PC-3 (cell line): ENCODE data around the gene KLF11. TPM values are rescaled to one million over a fixed set of nuclear protein-coding genes. Genes with fewer than 3 reads are reported as not detected.

Source experiments
- ATAC-seq: fragments of 200-7000 bp; cut with Tn5 transposase; 2 replicates; pipeline ENCODE4 v1.9.1; 2020; ENCODE audit warnings: mild to moderate bottlenecking, moderate library complexity
- BruUV-seq: library from RNA; stranded (reverse); fragments of 400-500 nt; replicated peaks from 2 replicates; lab custom pipeline; 2021; lab: Mats Ljungman, UMichigan
- CTCF ChIA-PET: fragments of 300-600 bp; sonication (Branson Sonifier 250); formaldehyde crosslinking; loops from one replicate; lab custom pipeline; 2022; ENCODE audit warnings: antibody characterized with exemption; lab: Charles Lee
- POLR2A ChIA-PET: fragments of 300-600 bp; sonication (Branson Sonifier 250); formaldehyde crosslinking; loops from one replicate; lab custom pipeline; 2022; ENCODE audit warnings: antibody characterized with exemption; ENCODE audit not compliant: unreplicated experiment; lab: Charles Lee
- DNase-seq: peaks from one replicate; pipeline ENCODE4 v3.0.0-alpha.2; 2015
- H2AFZ ChIP-seq: fragments of 300-600 bp; sonication (generic); 2 replicates; pipeline ENCODE4 v1.6.0; 2016; ENCODE audit warnings: antibody characterized with exemption, low read length
- H3F3A ChIP-seq: fragments of 300-600 bp; sonication (generic); one replicate; pipeline ENCODE4 v1.6.0; 2017; ENCODE audit warnings: antibody characterized with exemption, low read length, control low read depth, mild to moderate bottlenecking; ENCODE audit not compliant: unreplicated experiment
- H3K27ac ChIP-seq: fragments of 300-600 bp; sonication (generic); 2 replicates; pipeline ENCODE4 v1.5.1; 2016; ENCODE audit warnings: mild to moderate bottlenecking, low read length
- H3K27me3 ChIP-seq: fragments of 300-600 bp; sonication (generic); 2 replicates; pipeline ENCODE4 v1.6.1; 2016; ENCODE audit warnings: low read length, mixed read lengths
- H3K36me3 ChIP-seq: fragments of 300-600 bp; sonication (generic); 2 replicates; pipeline ENCODE4 v1.6.1; 2016; ENCODE audit warnings: low read depth, mixed run types, low read length, mixed read lengths
- H3K4me1 ChIP-seq: fragments of 300-600 bp; sonication (generic); 2 replicates; pipeline ENCODE4 v1.5.1; 2016; ENCODE audit warnings: low read length; ENCODE audit not compliant: insufficient read depth
- H3K4me2 ChIP-seq: fragments of 300-600 bp; sonication (generic); 2 replicates; pipeline ENCODE4 v1.6.0; 2016; ENCODE audit warnings: low read length
- H3K4me3 ChIP-seq: fragments of 300-600 bp; sonication (generic); 2 replicates; pipeline ENCODE4 v1.5.1; 2016; ENCODE audit warnings: mild to moderate bottlenecking, low read length, mixed read lengths
- H3K79me2 ChIP-seq: fragments of 300-600 bp; sonication (generic); 2 replicates; pipeline ENCODE4 v1.6.1; 2017; ENCODE audit warnings: low read length, mixed read lengths
- H3K9ac ChIP-seq: fragments of 300-600 bp; sonication (generic); 2 replicates; pipeline ENCODE4 v1.6.0; 2016; ENCODE audit warnings: mild to moderate bottlenecking, low read length
- H3K9me2 ChIP-seq: fragments of 300-600 bp; sonication (generic); replicated peaks from 2 replicates; pipeline ENCODE4 v1.6.1; 2016; ENCODE audit warnings: mixed run types, low read length, mixed read lengths
- H3K9me3 ChIP-seq: fragments of 300-600 bp; sonication (generic); 2 replicates; pipeline ENCODE4 v1.6.1; 2016; ENCODE audit warnings: low read length, mixed read lengths
- H4K20me1 ChIP-seq: fragments of 300-600 bp; sonication (generic); 2 replicates; pipeline ENCODE4 v1.6.1; 2016; ENCODE audit warnings: low read length, mixed read lengths
- EZH2 ChIP-seq: fragments of 300-600 bp; sonication (generic); IDR thresholded peaks from one replicate; pipeline ENCODE4 v1.6.1; 2017; ENCODE audit warnings: antibody characterized with exemption, mild to moderate bottlenecking, low read length; ENCODE audit not compliant: unreplicated experiment
- EZH2phosphoT487 ChIP-seq: fragments of 300-600 bp; sonication (generic); IDR thresholded peaks from 2 replicates; pipeline ENCODE4 v1.6.1; 2018; ENCODE audit warnings: mild to moderate bottlenecking, antibody characterized with exemption, low read length, borderline replicate concordance
- intact Hi-C: fragments of 100-400 bp; cut with micrococcal nuclease; formaldehyde crosslinking; loops from 2 replicates; pipeline ENCODE4 v1.9.0; 2023
- total RNA-seq: library from RNA; depleted of rRNA; stranded (reverse); fragments of >200 nt; gene quantifications from 2 replicates; pipeline ENCODE4 v1.2.3, GENCODE V29; 2014
- TF ChIP-seq, protein P1 (sequence below): fragments of 300-600 bp; sonication (generic); conservative IDR thresholded peaks from 2 replicates; pipeline ENCODE4 v1.5.1; 2017; ENCODE audit warnings: antibody characterized with exemption, low read depth, mild to moderate bottlenecking, low read length

The KLF11 gene
- total RNA-seq, 1 experiment from 2014 or later, result 13.4 TPM

DNA sequence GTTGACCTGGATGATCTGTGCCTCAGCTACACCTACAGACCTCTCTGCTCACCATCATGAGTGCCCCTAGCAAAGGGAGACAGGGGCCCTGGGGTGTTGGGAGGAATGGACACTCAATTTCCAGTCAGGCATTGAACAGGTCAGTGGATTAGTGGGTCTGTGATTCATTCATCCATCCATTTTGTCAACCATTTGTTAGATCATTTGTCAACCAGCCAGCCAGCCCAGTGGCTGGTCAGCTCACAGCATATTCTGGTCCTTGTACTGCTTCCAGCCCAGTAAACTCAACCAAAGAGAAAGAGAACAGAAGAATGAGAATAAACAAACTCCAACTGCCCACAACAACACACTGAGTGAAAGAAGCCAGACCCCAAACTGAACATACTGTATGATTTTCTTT lies 4.6 kb upstream of the KLF11 start:
- no peaks in the 10 kb centered on the region for H4K20me1 ChIP-seq
- H3K36me3 ChIP-seq, result no peaks in the 10 kb centered on the region
- no peak overlapping the region for H3K4me3 ChIP-seq
- ChIA-PET POLR2A (no interaction called here), CTCF (no interaction called here)
- intact Hi-C loops, result no loop called here
- H3K9me2 ChIP-seq, result no peaks in the 10 kb centered on the region
- no peak overlapping the region for H3K4me2 ChIP-seq
- no peak overlapping the region for H3K9ac ChIP-seq
- H2AFZ ChIP-seq, result no peak overlapping the region
- DNase-seq (no peak), ATAC-seq (no peak)
- no peaks in the 10 kb centered on the region for H3K27me3 ChIP-seq
- no peak overlapping the region for H3K27ac ChIP-seq
- BruUV-seq, result no TSS peak
- no peaks in the 10 kb centered on the region for H3F3A ChIP-seq
- TF ChIP-seq, protein P1, sequence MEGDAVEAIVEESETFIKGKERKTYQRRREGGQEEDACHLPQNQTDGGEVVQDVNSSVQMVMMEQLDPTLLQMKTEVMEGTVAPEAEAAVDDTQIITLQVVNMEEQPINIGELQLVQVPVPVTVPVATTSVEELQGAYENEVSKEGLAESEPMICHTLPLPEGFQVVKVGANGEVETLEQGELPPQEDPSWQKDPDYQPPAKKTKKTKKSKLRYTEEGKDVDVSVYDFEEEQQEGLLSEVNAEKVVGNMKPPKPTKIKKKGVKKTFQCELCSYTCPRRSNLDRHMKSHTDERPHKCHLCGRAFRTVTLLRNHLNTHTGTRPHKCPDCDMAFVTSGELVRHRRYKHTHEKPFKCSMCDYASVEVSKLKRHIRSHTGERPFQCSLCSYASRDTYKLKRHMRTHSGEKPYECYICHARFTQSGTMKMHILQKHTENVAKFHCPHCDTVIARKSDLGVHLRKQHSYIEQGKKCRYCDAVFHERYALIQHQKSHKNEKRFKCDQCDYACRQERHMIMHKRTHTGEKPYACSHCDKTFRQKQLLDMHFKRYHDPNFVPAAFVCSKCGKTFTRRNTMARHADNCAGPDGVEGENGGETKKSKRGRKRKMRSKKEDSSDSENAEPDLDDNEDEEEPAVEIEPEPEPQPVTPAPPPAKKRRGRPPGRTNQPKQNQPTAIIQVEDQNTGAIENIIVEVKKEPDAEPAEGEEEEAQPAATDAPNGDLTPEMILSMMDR, result no peak
- TF ChIP-seq EZH2 (no peak), EZH2phosphoT487 (no peak)
- no peaks in the 10 kb centered on the region for H3K9me3 ChIP-seq
- peaks cover 12% of the 10 kb centered on the region for H3K4me1 ChIP-seq
- H3K79me2 ChIP-seq, result no peaks in the 10 kb centered on the region

- H3K27ac ChIP-seq, result no peak overlapping the region
- H3K4me2 ChIP-seq, result no peak overlapping the region
- BruUV-seq, result no TSS peak
- no peak for ATAC-seq
- H3F3A ChIP-seq, result no peaks in the 10 kb centered on the region
- H3K4me1 ChIP-seq, result peaks cover 17% of the 10 kb centered on the region
- no peaks in the 10 kb centered on the region for H3K27me3 ChIP-seq
- ChIA-PET POLR2A (no interaction called here), CTCF (no interaction called here)
- H2AFZ ChIP-seq, result no peak overlapping the region
- peaks cover 8% of the 10 kb centered on the region for H3K79me2 ChIP-seq
- no peaks in the 10 kb centered on the region for H3K9me2 ChIP-seq
- H3K36me3 ChIP-seq, result no peaks in the 10 kb centered on the region
- H3K4me3 ChIP-seq, result no peak overlapping the region
- no peak for DNase-seq
- no peaks in the 10 kb centered on the region for H3K9me3 ChIP-seq
- H3K9ac ChIP-seq, result no peak overlapping the region
- TF ChIP-seq, protein P1, result no peak
- no peak for TF ChIP-seq EZH2phosphoT487
- no peak for TF ChIP-seq EZH2
- intact Hi-C loops, result no loop called here
- no peaks in the 10 kb centered on the region for H4K20me1 ChIP-seq
These were observed 3.5 kb upstream of the KLF11 start for GRCh38 chr2:10039658-10040410.

- peaks cover 6% of the 10 kb centered on the region for H3K4me1 ChIP-seq
- ChIA-PET CTCF (no interaction called here), POLR2A (no interaction called here)
- TF ChIP-seq EZH2phosphoT487 (no peak), EZH2 (no peak)
- TF ChIP-seq, protein P1, result no peak
- H2AFZ ChIP-seq, result no peak overlapping the region
- H3K79me2 ChIP-seq, result peaks cover 12% of the 10 kb centered on the region
- H3F3A ChIP-seq, result no peaks in the 10 kb centered on the region
- no peak overlapping the region for H3K4me3 ChIP-seq
- no peaks in the 10 kb centered on the region for H4K20me1 ChIP-seq
- no peak overlapping the region for H3K9ac ChIP-seq
- intact Hi-C loops, result no loop called here
- H3K36me3 ChIP-seq, result peaks cover under 1% of the 10 kb centered on the region; the same call in 1 of the 2 replicates
- ATAC-seq, result no peak
- H3K27ac ChIP-seq, result no peak overlapping the region
- H3K27me3 ChIP-seq, result no peaks in the 10 kb centered on the region
- H3K9me3 ChIP-seq, result no peaks in the 10 kb centered on the region
- DNase-seq, result no peak
- no peaks in the 10 kb centered on the region for H3K9me2 ChIP-seq
- BruUV-seq, result no TSS peak
- no peak overlapping the region for H3K4me2 ChIP-seq
These were observed 1.6 kb upstream of the KLF11 start for GRCh38 chr2:10041711-10042110.
